H54 (cell line): ENCODE results near the gene KREMEN2.
"Not testable (repeated sequence)": the region's sequence is repeated elsewhere in the genome, so short reads cannot be mapped to it uniquely, and the experiment has no call there.

Source experiments
- DNase-seq: peaks from one replicate; pipeline ENCODE4 v3.0.0; 2011; ENCODE audit warnings: low spot score, mixed read lengths; ENCODE audit not compliant: insufficient read length
- FAIRE-seq: peaks from 3 replicates; lab custom pipeline; 2011; peaks lifted over from hg19 to GRCh38; lab: Jason Lieb, UNC
- POLR2A ChIP-seq: IDR thresholded peaks from 2 replicates; pipeline ENCODE4 v1.6.1; 2011; ENCODE audit warnings: low read depth, mild to moderate bottlenecking, low read length

The KREMEN2 gene, protein sequence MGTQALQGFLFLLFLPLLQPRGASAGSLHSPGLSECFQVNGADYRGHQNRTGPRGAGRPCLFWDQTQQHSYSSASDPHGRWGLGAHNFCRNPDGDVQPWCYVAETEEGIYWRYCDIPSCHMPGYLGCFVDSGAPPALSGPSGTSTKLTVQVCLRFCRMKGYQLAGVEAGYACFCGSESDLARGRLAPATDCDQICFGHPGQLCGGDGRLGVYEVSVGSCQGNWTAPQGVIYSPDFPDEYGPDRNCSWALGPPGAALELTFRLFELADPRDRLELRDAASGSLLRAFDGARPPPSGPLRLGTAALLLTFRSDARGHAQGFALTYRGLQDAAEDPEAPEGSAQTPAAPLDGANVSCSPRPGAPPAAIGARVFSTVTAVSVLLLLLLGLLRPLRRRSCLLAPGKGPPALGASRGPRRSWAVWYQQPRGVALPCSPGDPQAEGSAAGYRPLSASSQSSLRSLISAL

DNA sequence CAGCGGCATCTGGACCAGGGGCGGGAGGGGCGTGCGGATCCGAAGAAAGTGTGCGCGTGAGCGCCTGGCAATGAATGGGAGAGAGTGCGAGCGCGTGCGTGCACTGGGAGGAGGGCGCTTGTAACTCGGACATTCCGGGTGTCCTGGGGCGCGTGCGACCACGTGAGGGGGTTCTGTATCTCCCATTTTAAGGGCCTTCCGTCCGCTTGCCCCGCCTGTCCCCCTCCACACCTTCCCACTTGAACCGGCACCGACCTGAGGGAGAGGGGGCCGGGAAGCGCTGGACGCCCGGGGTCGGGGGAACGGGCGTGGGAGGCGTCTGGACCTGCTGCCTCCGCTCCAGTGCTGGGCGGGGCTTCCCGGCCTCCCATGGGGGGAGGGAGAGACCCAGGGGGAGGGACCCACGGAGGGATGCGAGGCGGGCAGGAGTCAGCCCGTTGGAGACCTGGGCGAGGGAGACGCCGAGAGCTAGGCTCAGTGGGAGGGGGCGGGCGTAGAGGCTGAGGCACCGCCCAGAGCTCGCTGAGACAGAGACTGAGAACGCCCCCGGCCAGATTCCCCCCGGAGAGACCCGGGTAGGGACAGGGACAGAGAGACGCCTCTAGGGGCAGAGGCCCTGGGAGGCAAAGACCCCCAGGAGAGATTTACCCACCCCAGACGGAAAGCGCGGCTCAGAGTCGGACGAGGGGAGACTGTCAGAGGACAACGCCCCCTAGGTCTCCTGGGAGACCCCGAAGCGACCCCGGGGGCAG, at the start of gene KREMEN2:
TSS of gene KREMEN2 (plus strand) at position 553 of the 752 bp plus-strand sequence. CDS start 246 bp downstream, outside the sequence.
- FAIRE-seq (no peak), DNase-seq (peak; percentile 95)
- no peak for TF ChIP-seq POLR2A

DNA sequence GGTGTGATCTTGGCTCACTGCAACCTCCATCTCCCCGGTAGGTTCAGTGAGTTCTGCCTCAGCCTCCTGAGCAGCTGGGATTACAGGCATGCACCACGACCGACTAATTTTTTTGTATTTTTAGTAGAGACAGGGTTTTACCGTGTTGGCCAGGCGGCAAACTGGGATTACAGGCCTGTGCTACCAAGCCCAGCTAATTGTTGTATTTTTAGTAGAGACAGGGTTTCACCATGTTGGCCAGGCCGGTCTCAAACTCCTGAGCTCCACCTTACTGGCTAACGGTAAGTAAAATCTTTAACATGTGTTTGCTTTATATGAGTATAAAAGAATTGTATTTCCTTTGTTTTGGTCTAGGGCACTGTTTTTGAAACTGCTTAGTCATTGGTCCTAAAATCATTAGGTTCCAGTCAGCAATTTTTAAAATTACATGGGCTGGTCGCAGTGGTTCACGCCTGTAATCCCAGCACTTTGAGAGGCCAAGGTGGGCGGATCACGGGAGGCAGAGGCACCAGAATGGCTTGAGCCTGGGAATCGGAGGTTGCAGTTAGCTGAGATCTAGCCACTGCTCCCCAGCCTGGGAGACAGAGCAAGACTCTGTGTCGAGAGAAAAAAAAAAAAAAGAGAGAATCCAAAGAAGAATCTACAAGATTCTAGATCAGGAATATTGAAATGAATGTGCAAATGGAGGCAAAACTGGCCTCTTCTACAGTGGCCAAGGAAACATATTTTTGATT, 48.7 kb upstream of the KREMEN2 start:
- no peak for TF ChIP-seq POLR2A
- DNase-seq, result no peak
- no peak for FAIRE-seq

GRCh38 chr16:2919511-2920255, 44.4 kb upstream of the KREMEN2 start:
- DNase-seq (peak; percentile 41), FAIRE-seq (peak; percentile 68)
- no peak for TF ChIP-seq POLR2A

GRCh38 chr16:2923481-2923880, 40.6 kb upstream of the KREMEN2 start:
- no peak for TF ChIP-seq POLR2A
- no peak for FAIRE-seq
- no peak for DNase-seq

DNA sequence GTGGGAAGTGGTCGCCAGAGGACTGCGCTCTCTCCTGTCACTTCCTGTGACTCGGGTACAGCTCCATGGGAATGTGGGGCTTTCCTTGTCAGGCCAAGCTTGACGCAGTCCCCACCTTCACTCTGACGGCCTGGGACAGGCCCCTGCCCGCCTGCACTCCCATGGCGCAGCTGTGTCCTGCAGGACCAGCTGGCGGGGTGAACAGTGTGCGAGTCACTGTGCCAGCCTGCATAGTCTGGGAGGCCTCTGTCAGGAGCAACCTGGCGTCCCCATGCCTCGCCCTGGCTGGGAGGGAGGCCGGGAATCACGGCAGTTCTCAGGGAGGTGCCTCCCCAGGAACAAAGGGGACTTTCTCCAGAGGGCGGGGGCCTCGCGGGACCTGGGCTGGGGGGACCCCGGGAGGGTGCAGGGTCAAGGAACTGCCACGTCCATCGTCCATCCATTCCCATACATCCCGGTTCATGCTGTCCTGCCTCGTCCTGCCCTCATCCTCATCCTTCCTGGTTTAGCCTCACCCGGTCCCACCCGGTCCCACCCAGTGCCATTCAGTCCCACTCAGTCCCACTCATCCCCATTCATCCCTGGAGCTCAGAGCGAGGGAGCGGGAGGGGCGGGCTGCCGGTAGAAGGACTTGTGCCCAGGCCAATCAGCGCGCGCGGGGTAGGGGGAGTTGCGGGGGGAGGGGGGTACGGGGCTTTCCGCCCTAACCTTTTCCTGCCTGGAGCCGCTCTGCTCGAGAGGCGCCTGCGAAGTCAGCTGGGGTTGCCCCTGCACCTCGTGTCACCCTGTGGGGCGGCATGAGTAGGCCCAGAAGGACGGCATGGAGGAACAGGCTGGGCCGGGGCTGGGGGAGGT, 38.9 kb upstream of the KREMEN2 start:
- FAIRE-seq (no peak), DNase-seq (peak; percentile 45)
- TF ChIP-seq POLR2A, result no peak

DNA sequence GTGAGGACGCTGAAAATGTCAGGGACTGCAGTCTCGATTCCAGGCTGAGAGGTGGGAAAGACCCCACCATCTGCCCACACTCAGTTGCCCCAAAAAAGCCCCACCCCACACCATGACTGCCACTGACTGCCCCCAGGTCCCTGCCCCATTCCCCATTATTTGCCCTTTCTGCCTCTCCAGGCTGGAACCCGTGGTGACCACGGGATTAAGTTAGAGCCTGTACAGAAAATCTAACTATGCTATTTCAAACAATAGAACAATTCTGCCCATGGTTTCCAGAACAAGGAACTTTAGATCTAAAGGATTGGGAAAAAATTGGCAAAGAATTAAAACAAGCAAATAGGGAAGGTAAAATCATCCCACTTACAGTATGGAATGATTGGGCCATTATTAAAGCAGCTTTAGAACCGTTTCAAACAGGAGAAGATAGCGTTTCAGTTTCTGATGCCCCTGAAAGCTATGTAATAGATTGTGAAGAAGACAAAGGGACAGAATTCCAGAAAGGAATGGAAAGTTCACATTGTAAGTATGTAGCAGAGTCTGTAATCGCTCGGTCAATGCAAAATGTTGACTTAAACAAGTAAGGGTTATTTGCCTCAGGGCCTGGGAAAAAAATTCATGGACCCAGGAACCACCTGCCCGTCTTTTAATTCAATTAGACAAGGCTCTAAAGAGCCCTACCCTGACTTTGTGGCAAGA, 38.0 kb upstream of the KREMEN2 start:
- TF ChIP-seq POLR2A, result no peak
- DNase-seq (no peak), FAIRE-seq (no peak)

DNA sequence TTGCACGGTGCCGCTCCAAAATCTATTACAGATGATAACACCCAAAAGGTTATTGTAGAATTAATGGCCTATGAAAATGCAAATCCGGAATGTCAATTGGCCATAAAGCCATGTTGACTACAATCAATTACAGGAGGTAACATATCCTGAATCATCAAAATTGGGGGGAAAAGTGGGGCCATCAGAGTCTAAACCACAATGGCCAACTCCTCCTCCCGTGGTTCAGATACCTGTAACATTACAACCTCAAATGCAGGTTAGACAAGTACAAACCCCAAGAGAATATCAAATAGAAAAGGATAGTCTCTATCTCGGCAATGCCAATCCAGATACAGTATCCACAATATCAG, 37.5 kb upstream of the KREMEN2 start:
- TF ChIP-seq POLR2A, result no peak
- FAIRE-seq, result no peak
- DNase-seq, result no peak

GRCh38 chr16:2927010-2927646, 36.9 kb upstream of the KREMEN2 start:
- peak; percentile 64 for DNase-seq
- peak; percentile 87 for FAIRE-seq
- TF ChIP-seq POLR2A, result no peak

GRCh38 chr16:2928151-2928550, 35.9 kb upstream of the KREMEN2 start:
- not testable (repeated sequence) for FAIRE-seq

DNA sequence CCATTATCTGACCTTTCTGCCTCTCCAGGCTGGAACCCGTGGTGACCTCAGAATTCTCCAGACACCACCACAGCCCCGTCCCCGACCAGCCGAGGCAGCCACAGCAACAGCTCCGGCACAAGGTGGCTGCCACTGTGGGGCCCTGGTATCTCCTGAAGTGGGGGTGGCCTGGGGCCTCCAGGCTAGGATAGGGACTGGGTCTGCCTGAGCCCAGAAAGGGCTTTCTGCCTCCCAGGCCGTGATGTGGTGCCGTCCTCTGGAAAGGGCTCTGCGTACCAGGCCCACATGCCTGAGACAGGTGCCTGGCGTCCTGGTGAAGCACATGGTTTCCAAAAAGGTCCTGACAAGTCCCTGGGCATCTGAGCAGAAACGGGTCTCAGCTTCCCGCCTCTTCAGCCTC, 35.3 kb upstream of the KREMEN2 start:
- FAIRE-seq (no peak), DNase-seq (no peak)
- TF ChIP-seq POLR2A, result no peak

More at GRCh38 chr16:2928151-2928550, 35.9 kb upstream of the KREMEN2 start:
- DNase-seq, result not testable (repeated sequence)

DNA sequence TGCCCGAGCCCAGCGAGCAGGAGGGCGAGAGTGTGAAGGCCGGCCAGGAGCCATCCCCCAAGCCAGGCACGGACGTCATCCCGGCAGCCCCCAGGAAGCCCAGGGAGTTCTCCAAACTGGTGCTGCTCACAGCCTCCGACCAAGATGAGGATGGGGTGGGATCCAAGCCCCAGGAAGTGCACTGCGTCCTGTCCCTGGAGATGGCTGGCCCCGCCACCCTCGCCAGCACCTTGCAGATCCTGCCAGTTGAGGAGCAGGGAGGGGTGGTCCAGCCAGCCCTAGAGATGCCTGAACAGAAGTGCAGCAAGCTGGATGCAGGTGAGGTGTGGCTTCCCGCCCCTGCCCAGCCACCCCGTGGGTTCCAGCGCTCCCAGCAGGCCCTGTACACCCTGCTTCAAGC, 34.4 kb upstream of the KREMEN2 start:
- DNase-seq (no peak), FAIRE-seq (no peak)
- TF ChIP-seq POLR2A, result no peak
